HG03064 (cell line): ENCODE data around the gene PRR23B.
"Not testable (repeated sequence)": the region's sequence is repeated elsewhere in the genome, so short reads cannot be mapped to it uniquely, and the experiment has no call there.

ENCODE experiments used
- ATAC-seq: cut with Tn5 transposase; IDR thresholded peaks from one replicate; pipeline ENCODE4 v1.9.1; 2021; ENCODE audit warnings: low read depth; ENCODE audit not compliant: unreplicated experiment

The PRR23B gene

DNA sequence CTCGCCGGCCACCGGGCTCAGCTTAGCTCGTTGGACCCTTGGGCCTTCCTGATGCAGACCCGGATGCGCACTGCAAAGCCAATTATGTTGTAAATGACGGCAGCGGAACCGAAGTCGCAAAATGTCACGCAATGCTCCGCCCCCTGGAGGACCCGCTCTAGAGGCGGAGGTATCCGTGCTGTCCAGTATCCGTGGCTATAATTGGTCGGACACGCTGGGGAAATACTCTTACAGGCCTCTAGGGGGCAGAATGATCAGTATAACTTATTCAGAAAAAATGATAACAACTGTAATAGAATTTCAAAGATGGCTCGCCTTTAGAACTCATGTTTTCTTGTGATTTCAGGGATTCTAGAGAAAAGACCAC, at the start of gene PRR23B:
Gene PRR23B, minus strand, starts transcription at position 59 of the 367 bp plus-strand sequence. CDS start 265 bp downstream, outside the sequence.
- ATAC-seq = no peak

DNA sequence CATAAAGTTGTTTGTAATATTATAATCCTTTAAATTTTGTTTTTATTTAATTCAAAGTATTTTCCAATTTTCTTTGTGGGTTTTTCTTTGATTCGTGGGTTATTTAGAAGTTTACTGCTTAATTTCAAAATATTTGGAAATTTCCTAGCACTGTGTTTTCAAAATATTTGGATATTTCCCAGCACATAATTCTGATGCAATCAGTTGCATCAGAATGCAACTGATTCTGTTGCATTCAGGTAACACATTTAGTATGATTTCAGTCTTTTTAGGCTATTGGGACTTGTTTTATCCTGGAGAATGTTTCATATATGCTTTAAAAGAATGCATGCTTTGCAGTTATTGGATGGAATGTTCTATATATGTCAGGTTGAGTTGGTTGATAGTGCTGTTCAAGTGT, 42.2 kb upstream of the PRR23B start:
- no peak for ATAC-seq

DNA sequence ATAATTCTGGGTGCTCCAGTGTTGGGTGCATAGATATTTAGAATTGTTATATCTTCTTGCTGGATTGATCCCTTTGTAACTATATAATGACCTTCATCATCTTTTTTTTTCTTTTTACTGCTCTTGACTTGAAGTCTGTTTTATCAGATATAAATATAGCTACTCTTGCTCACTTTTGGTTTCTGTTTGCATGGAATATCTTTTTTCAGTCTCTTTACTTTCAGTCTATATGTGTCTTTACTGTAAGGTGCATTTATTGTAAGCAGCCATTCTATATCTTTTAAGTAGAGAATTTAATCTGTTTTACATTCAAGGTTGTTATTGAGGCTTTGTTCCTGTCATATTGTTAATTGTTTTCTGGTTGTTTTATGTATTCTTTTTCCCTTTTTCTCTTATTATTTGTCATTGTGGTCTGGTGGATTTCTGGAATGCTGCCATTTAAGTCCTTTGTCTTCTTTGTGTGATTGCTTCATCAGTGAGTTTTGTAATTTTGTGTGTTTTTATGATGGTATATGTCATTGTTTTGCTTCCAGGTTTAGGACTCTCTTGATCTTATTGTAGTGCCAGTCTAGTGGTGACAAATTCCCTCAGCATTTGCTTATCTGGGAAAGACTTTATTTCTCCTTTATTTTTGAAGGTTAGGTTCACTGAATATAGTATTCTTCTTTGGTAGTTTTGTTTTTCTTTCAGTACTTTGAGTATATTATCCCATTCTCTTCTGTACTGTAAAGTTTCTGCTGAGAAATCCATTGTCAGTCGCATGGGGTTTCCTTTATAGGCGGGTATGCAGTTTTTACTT, 32.3 kb upstream of the PRR23B start:
- ATAC-seq = no peak

DNA sequence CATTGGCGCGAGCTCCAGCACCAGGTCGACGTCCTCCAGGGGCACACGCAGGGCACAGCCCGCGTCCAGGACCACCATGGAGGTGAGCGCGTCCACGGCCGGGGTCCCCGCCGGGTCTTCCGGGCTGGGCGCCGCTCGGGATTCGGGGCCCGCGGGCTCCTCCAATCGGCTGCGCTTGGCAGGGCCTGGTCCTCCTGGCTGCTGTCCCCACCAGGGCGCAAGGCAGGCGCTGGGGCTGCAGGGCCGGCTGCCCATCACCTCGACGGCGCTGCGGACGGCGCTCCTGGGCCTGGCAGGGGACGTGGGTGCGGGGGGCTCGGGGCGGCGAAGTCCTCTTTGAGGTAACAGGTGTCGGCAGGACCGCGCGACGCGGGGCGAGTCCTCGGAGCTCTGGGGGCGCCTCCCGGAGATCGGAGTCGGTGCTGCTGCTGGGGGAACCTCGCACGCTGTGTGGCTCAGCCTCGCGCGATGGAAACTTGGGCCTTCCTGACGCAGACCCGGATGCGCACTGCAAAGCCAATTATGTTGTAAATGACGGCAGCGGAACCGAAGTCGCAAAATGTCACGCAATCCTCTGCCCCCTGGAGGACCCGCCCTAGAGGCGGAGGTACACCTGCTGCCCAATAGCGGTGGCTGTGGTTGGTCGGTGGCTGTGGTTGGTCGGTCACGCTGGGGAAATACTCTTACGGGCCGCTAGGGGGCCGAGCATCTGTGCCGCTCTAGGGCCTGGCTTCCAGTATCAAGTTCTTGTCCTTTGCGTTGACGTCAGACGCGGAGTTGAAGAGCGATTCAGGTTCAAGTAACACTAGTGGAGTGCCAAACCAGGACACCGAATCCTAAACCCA, 23.9 kb upstream of the PRR23B start, which contains the start of gene PRR23C:
Gene PRR23C, minus strand, starts transcription at position 527 of the 845 bp plus-strand sequence. Its CDS starts 272 bp downstream, at position 255.
- ATAC-seq = no peak

DNA sequence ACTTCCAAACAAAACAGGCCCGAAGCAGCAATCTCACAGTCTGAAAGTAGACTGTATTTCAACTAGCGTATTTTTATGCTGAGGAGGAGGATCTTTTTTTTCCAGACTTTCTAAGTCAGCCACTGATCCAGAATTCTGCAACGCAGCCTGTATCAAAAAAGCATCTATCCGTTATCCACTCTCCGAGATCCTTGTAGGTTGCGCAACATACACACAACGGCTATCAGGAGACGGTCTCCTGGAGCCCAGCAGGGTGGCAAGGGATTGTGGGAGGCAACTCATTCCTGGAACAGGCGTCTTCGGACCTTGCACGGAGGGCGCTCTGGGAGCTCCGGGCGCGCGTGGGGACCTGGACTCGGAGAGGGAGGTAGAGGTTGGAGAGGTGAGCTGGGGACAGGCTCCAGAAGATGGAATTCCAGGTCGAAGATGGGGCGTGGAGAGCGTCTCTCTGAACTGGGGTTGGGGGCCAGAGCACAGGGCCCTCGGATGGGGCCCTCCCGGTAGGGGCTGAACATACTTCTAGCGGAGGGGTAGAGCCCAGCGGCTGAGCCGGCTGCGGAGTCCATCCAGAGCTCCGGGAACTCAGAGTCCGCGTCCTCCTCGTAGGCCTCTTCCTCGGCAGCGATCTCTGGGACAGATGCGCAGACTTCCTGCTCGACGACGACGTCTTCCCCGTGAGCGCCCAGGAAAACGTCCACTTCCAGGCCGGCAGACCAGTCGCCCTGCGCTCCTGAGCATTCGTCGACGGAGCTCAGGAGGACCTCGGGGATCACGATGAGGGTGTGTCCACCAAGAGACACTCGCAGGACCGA, 23.0 kb upstream of the PRR23B start:
- ATAC-seq = no peak

DNA sequence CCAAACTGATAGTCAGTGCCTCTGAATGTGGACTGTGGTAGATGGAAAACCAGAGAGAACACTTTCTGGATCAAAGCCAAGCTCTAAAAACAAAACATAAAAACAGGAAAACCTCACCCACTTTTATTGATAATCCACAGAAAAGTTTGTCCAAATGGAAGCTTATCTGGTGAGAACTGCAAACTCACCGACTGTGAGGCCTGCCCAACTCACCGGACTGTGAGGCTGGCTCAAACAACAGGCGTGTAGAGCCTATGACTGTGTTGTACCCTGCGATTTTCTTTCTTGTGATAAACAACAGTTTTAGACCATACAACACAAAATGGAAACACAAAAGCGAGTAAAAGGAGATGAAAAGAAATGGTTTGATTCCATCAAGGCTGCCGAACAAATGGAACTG, 16.8 kb upstream of the PRR23B start:
- no peak for ATAC-seq

DNA sequence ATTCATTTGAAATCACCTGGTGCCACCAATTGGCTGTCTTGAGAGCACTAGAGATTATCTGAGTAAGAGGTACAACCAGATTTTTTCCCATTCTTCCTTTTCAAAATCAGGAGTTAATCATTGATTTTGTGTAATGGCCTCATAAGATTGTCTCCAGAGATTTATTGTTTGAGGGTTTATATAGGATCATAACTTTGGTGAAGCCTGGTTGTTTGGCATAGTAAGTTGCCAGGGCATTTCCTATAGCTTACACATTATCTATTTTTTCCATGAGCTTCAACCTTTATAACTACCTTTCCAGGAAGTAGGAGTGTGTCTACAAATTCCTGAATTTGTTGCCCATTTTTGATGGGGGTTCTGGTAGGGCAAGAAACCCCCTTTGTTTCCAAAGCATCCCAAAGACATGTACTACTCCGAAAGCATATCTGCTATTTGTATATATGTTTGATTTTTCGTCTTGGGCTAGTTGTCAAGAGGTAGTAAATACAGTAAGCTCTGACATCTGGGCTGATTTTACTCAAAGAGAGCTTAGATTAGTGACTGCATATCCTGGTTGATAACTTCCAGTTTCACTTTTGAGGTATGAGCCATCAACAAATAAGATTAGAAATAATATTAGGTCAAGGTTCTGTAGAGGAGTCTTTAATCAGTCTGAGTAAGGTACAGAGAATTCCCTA, 11.7 kb upstream of the PRR23B start:
- ATAC-seq = no peak

DNA sequence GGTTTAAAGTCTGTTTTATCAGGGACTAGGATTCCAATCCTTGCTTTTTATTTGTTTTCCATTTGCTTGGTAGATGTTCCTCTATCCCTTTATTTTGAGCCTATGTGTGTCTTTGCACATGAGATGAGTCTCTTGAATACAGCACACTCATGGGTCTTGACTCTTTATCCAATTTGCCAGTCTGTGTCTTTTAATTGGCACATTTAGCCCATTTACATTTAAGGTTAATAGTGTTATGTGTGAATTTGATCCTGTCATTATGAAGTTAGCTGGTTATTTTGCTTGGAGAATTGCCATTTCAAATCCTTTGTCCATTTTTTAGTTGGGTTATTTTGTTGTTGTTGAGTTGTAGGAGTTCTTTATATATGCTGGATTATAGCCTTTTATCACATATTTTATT, 9.8 kb upstream of the PRR23B start:
- ATAC-seq = not testable (repeated sequence)

DNA sequence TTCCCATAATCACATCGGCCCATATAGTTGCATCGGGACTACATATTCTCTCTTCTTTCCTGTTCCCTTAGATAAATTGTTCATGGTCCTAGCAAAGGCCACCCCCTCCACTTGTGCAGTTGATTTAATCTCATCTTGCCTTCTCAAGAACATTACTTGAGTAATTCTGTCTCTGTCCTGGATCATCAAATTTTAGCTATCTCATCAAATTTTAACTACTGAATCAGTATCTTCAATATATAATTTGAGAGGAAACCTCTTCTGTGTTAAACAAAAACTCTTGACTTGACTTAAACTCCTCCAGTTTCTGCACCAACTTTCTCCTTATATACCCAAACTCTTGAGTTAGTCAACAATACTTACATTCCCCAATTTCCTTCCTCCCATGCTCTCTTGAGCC, 4.2 kb upstream of the PRR23B start:
- no peak for ATAC-seq

DNA sequence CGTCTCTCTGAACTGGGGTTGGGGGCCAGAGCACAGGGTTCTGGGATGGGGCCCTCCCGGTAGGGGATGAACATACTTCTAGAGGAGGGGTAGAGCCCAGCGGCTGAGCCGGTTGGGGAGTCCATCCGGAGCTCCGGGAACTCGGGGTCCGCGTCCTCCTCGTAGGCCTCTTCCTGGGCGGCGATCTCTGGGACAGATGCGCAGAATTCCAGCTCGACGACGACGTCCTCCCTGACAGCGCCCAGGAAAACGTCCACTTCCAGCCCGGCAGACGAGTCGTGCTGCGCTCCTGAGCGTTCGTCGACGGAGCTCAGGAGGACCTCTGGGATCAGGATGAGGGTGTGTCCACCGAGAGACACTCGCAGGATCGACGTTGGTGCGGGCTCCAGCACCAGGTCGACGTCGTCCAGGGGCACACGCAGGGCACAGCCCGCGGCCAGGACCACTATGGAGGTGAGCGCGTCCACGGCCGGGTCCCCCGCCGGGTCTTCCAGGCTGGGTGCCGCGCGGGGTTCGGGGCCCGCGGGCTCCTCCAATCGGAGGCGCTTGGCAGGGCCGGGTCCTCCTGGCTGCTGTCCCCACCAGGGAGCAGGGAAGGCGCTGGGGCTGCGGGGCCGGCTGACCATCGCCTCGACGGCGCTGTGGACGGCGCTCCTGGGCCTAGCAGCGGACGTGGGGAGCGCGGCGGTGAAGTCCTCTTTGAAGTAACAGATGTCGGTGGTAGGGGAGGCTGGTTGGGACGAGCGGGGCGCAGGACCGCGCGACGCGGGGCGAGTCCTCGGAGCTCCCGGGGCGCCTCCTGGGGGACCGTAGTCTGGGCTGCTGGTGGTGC, 474 bp downstream of the PRR23B start:
- no peak for ATAC-seq

DNA sequence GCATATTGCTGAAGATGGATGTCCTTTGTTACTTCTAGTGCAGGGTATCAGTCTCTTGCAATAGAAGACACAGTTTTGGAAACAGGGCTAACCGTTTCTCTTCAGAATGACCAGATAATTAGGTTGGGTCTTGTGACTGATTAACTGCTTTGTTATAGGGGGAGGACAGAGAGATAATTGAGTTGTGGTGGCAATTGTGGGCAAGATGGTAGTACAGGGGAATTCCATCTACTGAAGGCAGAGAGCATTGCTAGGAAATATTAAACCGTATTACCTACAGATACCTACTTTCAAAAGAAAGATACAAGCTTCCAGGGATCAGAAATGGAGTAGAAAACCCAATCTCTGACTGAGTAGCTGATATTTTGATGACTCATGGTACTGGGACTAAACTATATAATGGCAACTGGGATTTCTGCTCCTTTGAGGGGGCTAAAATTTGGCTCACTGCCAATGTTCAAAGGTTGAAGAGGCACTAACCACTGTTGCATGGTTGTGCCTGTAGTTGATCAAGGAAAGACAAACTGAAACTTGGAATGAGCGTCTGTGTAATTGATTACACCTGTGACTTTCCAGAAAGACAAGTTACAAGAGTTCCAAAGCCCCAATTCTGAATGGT, 4.2 kb downstream of the PRR23B start:
- ATAC-seq = no peak

DNA sequence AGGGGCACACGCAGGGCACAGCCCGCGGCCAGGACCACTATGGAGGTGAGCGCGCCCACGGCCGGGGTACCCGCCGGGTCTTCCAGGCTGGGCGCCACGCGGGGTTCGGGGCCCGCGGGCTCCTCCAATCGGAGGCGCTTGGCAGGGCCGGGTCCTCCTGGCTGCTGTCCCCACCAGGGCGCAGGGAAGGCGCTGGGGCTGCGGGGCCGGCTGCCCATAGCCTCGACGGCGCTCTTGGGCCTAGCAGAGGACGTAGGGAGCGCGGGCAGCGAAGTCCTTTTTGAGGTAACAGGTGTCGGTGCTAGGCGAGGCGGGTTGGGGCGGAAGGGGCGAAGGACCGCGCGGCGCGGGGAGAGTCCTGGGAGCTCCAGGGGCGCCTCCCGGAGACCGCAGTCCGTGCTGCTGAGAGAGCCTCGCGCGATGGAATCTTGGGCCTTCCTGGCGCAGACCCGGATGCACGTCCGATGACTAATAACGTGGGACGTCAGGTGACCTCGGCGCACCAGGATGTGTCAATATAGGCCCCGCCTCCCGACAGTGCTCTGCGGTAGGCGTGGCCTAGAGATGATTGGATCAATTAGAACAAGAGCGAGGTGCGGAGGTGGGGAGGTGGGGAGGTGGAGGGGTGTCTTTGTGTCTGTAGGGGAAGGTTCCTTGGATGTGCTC, 14.5 kb downstream of the PRR23B start, which contains the start of gene PRR23A:
Gene PRR23A, minus strand, starts transcription at position 218 of the 666 bp plus-strand sequence. Its CDS starts 0 bp downstream, at position 218.
- no peak for ATAC-seq

DNA sequence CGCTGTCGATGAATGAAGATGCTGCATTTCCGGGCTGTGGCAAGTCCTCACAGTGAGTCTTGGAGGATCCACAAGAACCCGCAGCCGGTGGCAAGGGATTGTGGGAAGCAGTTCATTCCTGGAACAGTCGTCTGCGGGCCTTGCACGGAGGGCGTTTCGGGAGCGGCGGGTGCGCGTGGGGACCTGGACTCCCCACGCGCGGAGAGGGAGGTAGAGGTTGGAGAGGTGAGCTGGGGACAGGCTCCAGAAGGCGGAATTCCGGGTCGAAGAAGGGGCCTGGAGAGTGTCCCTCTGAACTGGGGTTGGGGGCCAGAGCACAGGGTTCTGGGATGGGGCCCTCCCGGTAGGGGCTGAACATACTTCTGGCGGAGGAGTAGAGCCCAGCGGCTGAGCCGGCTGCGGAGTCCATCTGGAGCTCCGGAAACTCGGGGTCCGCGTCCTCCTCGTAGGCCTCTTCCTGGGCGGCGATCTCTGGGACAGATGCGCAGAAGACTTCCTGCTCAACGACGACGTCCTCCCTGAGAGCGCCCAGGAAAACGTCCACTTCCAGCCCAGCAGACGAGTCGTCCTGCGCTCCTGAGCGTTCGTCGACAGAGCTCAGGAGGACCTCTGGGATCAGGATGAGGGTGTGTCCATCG, 15.3 kb downstream of the PRR23B start:
- no peak for ATAC-seq

DNA sequence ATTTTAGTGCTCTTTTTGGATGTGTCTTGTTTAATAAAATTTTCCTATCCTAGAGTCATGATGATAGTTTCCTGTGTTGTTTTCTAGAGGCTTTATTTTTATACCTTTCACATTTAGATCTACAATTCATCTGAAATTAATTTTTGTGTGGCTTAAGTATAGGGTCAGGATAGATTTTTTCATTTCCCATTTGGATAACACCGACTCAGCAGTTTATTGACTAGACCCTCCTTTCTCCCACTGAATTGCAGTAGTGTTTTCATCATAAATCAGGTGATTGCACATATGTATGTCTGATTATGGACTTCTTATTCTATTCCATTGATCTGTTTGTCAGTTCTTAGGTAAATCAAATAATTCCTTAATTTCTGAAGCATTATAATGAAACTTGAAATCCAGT, 25.0 kb downstream of the PRR23B start:
- no peak for ATAC-seq

DNA sequence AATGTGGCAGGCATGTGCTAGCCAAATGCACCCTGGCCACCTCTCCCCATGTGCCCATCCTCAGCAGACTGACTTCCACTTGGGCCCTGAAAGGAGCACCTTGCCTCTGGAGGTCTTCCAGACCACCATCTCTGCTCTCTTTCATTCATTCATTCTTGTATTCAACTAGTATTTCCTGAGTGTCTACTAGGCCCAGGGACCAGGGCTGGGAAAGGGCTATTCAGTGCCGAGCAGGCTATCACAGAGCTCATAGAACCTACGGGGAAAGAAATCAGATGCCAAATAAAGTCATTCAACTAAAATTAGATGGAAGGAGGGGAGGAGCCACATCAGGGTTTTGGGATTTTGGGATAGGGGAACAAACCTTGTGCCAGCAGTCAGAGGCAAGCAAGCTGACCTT, 33.5 kb downstream of the PRR23B start:
- no peak for ATAC-seq

DNA sequence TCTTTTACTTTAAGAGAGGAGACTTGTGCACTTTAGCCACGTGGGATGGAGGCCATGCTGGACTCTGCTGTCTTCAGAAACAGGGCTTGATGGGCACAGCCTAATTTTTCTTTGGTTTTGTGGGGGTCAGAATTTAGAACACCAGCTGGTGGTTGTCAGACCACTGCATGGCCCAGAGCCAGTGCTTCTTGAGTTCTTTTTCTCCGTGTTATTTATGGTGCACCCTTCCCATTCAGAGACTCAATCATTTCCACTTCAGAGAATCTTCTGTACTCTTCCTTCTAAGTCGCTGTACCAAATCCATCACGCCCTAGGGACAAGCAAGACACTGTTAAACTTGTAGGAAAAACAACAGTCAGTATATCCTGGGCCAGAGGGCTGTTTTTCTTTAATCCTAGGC, 34.8 kb downstream of the PRR23B start:
- ATAC-seq = no peak

DNA sequence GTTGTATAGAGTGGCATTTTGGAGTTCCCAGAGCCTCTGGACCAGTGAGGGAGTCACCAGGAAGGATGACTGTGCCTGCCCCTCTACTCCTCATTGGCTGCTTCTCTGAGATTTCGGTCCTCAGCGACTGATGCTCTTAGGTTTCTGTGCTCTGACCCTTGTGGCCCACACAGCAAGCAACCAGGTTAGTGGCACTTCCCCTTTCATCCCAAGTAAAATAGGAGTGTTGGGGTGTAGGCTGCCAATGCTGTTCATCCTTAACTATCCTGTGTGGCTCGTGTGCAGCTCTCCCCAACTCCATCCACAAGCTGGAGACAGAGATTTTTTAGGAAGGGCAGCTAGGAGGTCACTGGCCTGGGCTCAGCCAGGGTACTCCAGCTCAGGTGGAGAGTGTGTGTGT, 35.9 kb downstream of the PRR23B start:
- no peak for ATAC-seq

DNA sequence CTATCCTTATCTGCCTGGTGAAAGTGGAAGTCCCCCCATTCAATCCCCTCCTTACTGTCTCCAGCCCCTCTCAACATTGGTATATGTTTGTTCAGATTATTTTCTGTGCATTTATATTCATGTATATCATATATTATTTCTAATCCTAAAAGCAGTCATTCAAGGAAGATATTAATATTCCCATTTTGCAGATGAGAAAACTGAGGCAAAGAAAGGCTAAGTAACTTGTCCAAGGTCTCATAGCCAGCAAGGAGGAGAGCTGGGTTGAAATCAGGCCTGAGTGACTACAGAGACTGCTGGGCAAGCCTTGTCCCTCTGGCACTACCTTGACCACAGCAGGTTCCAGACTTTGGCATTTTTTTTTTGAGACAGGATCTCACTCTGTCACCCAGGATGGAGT, 44.7 kb downstream of the PRR23B start:
- ATAC-seq = no peak
